OCI-M2 (cell line): ENCODE data around the gene SCP2D1.

Experiments
- DNase-seq: peaks from one replicate; lab custom pipeline; 2025; ENCODE audit not compliant: unreplicated experiment; lab: John Stamatoyannopoulos, UW

SCP2D1 gene

DNA sequence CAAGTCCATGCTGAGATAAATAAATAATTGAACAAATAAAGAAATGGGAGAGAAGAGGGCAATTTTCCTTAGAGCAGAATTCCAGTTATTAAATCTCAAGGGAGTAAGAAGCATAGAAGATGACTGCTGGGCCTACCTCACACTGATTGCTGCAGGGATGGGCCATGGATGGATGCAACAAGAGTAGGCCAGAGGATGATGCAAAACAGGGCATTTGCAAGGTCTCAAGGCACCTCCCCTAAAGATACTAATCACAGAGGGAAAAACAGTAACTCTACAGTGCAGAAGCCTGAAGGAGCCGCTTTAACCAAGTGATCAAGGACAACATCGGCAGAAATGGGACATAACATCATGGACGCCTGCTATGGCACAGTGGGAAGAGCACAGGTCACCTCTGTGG lies 1.7 kb upstream of the SCP2D1 start:
- no peak for DNase-seq

- DNase-seq, result no peak
Observed at GRCh38 chr20:18815194-18815942, 1.8 kb downstream of the SCP2D1 start.

GRCh38 chr20:18822832-18823231 lies 9.2 kb downstream of the SCP2D1 start:
- no peak for DNase-seq

GRCh38 chr20:18831830-18832499 lies 18.4 kb downstream of the SCP2D1 start:
- no peak for DNase-seq

DNA sequence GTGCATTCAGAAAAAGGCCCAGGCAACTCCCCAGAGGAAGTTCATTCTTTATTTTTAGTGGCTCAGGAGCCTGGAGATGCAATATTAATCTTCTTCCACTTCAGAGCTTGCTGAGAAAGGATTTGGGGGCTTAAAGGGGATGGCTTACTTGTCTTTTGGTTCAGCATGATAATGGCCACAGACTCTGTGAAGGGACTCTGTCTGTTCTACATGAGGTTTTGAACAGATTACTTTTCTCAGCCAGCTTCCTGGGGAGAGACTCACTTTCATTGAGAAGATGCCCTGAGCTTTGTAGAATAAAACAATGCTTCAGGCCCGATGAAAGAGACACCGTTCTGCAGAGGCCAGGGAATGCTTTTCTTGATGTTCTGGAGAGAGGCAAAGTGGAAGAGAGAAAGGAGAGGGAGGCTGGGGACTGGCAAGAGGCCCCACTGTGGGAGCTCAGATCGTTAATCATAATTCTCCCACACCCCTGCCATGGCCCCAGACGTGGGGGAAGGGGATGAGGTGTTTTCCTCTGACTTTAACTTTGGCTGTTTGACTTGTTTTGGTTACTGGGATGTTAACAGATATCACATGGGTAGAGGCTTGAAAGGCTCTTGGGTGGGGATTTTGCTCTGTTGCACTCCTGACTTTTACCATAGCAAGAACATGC lies 19.1 kb downstream of the SCP2D1 start:
- DNase-seq, result no peak

DNA sequence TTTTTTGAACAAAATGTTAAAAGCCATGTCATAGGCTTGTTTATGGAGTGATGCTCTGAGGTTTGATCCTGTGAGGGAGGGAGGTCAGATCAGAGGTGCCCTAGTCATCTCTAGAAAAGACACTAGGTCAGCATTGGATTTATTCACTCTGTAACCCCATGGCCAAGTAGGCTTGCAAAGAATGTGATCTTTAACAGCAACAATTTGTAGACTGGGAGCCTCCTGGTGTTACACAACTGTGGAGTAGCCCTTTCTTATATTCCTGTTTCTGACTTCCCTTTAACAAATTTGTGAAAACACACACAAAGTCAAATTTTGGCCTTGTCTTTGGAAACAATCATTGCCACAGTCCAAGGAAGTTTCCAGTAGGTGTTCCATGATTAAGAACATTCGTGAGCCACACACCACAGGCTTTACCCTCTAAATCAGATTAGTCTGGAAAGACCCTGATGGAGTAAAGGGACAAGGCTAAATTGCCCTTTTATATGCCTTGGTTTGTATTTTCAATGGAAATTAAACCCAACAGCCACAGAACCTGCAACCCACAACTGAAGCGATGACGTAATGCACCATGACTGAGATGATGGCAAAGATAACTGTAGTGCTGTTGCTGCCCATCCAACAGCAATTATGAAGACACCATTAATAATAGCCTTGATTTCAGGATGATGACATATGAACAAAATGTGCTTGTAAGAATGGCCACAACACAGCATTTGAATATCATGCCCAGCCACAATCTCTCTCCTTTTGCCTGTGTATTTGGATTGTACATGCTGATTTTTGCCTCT lies 22.1 kb downstream of the SCP2D1 start:
- no peak for DNase-seq

- no peak for DNase-seq
Observed at GRCh38 chr20:18837718-18838117, 24.1 kb downstream of the SCP2D1 start.

DNA sequence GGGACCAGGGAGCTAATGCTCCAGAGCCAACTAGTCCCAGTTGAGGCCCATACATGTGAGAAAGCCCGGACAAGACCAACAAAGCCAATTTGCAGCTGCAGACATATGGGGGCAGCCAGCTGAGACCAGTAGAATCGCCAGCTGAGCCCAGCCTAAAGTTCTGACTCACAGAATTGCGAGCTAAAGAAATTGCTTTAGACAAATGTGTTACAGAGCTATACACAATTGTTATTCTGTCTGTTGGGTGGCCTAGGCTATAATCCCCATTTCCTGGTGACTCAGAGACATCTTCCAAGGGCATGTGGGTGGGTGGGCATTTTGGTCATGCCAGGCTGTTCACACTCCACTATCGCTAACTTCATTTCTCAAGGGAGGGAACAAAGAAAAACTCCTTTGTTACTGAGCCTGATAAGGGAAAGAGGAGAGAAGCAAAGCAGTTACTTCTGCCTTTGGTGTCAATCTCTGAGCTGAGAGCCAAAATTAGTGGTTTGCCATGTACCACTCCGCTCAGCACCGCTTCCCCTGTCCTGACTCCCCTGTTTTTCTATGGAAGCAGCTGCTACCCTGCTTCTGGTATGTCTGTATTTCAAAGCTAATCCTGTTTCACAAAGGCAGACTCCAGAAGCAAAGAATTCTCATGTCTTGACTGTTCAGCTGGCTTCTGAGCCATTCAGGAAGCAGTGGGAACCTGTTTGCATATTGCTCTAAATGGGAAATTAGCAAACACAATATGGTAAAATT lies 26.1 kb downstream of the SCP2D1 start:
- no peak for DNase-seq

DNA sequence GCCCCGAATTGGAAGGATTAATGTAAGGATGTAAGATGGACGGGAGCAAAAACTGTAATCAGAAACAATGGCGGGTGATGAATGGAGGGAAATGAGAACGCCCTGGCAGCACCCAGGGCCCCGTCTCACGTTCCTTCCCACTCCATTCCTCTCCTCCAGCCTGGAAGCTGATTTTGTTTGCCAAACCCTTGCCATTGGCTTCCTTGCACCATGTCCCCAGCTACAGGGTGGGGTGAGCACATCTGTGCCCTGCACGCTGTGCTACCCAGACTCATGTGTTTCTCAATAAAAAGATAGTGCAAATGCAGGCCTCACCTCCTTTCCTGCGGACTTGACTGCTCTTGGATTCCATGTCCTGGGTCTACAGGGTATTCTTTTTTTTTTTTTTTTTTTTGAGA lies 26.7 kb downstream of the SCP2D1 start:
- DNase-seq, result no peak

DNA sequence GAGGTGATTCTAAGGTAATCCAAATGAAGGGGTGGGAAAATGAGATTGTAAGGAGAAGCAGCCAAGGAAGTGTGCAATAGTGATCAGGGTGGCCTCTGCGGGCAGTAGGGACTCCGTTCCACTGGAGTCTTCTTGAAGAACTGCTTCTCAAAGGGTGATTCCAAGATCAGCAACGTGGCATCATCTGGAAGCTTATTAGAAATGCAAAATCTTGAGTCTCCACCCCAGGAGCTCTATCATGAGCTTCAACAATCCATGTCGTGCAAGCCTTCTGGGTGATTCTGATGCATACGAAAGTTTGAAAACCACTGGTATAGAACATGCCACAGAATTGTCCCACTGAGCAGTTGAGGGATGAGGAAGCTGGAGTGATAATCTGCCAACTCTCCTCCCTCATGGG lies 31.4 kb downstream of the SCP2D1 start:
- DNase-seq, result no peak

DNA sequence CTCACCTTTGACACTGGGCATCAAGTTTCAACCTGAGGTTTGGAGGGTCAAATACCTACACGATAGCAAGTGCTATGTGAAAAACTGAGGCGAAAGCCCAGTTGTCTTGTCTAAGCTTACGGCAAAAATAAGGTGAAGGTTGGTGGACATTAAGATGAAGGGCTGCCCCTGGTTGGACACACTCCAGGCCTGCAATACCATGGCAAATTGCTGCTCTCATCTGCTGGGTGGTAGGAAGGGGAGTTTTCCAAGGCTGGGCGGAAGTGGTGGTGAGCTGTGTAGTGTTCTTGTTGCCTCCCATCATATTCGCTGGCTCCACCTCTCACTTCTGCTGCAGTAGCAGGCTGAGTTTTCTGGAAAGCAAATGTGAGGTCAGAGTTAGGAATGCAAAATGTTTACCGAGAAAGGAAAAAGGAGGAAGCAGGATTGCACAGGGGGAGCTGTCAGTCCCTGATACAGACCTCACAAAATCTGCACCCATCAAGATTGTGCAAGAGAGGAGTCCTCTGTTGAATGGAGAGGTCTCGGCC lies 33.7 kb downstream of the SCP2D1 start:
- no peak for DNase-seq

DNA sequence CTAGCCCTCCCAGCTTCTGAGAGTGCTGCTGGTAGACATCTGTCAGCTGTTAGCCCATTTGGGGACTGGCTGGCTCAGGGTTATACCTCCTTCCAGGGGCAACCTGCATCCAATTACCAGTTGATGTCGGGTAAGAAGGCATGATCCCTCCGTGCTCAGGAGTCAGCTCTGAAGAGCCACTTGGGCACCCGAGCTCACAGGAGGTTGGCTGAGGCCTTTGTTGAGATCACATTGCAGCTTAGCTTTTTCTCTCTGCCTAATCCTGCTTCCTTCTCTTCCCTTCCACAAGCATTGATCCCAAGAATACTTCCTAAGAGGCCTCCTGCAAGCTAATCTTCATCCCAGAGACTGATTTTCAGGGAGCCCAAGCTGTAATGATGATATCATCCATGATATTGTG lies 35.5 kb downstream of the SCP2D1 start:
- DNase-seq, result no peak

- DNase-seq, result no peak
Observed at GRCh38 chr20:18851629-18852028, 38.0 kb downstream of the SCP2D1 start.

DNA sequence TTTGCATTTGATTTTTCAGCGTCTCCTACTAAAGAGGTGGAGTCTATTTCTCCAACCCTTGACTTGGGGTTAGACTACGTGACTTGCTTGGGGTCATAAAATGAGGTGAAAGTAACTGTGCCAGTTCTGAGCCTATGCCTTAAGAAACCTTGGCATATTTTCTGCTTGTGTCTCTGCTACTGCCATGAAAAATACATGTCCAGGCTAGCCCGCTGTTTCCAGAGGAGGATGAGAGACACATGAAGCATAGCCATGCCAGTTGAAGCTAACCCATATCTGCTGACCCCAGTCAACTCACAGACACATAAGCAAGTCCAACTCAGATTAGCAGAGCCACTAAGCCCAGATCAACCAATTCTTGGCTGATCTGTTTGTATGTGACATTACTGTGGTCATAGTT lies 38.7 kb downstream of the SCP2D1 start:
- DNase-seq, result no peak

- no peak for DNase-seq
Observed at GRCh38 chr20:18853216-18853615, 39.6 kb downstream of the SCP2D1 start.

DNA sequence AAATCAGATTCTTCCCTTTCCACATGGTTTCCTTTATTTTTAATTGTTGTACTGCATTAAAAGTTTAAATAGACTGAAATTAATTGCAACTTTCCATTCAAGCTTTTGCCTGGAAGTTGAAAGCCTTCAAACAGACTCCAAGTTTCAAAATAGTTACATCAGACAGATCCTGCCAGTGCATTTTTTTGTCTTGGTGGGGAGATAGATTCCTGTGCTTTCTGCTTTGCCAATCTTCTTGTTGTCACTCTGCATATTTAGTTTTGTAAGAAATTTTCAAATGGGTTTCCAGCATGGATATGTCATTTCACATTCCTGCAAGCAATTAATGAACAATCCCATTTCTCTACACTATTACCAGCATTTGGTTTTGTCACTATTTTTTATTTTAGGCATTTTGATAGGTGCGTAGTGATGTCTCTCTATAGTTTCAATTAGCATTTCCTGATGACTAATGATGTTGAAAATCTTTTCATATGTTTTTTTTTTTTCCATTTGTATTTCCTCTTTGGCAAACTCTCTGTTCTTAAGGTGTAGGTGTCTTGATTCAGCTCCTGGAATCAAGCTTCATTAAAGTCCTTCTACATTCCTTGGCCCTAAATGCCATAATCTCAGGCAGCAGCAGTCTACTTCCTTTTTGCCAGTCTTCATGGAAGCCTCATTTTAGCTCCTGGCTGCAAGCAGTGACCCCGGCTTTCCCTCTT lies 40.5 kb downstream of the SCP2D1 start:
- no peak for DNase-seq

GRCh38 chr20:18855882-18856281 lies 42.3 kb downstream of the SCP2D1 start:
- no peak for DNase-seq

- no peak for DNase-seq
Observed at GRCh38 chr20:18856873-18857272, 43.3 kb downstream of the SCP2D1 start.

GRCh38 chr20:18857640-18858039 lies 44.1 kb downstream of the SCP2D1 start:
- DNase-seq, result no peak

DNA sequence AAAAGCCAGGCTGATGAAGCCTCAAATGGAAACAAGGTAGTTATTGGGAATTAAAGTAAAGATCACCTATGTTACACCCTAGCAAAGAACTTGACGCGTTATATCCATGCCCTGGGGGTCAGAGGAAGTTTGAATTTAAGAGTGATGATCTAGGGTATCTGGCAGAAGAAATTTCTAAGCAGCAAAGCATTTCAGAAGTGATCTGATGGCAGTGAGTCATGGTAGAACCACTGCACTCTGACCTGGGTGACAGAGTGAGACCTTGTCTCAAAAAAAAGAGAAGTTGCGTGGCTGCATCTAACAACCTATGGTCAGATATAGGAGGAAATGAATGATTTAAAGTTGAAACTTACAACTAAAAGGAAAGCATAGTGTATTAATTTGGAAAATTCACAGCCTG lies 45.2 kb downstream of the SCP2D1 start:
- DNase-seq, result no peak
